HL-60 (cell line): ENCODE results near the gene CABP7.
A peak's percentile ranks its signal among the peaks of the same experiment; 100 is the strongest.

Experiments used
- DNase-seq, 2 experiments: peaks; one replicate each; pipeline ENCODE4 v3.0.0-alpha.2; 2010 to 2020; ENCODE audit warnings: low read depth in 1 of 2, low spot score in 1 of 2
- H3K27ac ChIP-seq: fragments of 250-450 bp; sonication (Bioruptor Pico); replicated peaks from 2 replicates; pipeline ENCODE4 v1.5.1; 2020; ENCODE audit warnings: mild to moderate bottlenecking, moderate library complexity
- H3K27me3 ChIP-seq: fragments of 250-450 bp; sonication (Bioruptor Pico); 2 replicates; pipeline ENCODE4 v1.5.1; 2021; ENCODE audit warnings: mild to moderate bottlenecking, moderate library complexity; ENCODE audit not compliant: insufficient read depth, poor library complexity, severe bottlenecking
- H3K4me3 ChIP-seq: replicated peaks from 2 replicates; pipeline ENCODE4 v1.5.1; 2011; ENCODE audit warnings: mild to moderate bottlenecking, control low read depth, low read length; ENCODE audit not compliant: insufficient read depth
- GABPA ChIP-seq: IDR thresholded peaks from 2 replicates; pipeline ENCODE4 v1.6.1; 2012; ENCODE audit warnings: low read depth
- POLR2AphosphoS5 ChIP-seq: IDR thresholded peaks from 2 replicates; pipeline ENCODE4 v1.6.1; 2012; ENCODE audit warnings: low read depth
- SPI1 ChIP-seq: IDR thresholded peaks from 2 replicates; pipeline ENCODE4 v1.6.1; 2012; ENCODE audit warnings: low read depth, mild to moderate bottlenecking, borderline replicate concordance
- TF ChIP-seq, protein P1 (sequence below): IDR thresholded peaks from one replicate; pipeline ENCODE4 v1.5.1; 2011; ENCODE audit warnings: low read length, control low read depth, inconsistent platforms; ENCODE audit not compliant: insufficient read depth
- TF ChIP-seq, protein P2 (sequence below): IDR thresholded peaks from 2 replicates; pipeline ENCODE4 v1.6.1; 2012; ENCODE audit warnings: low read depth; ENCODE audit not compliant: insufficient replicate concordance

The CABP7 gene

DNA sequence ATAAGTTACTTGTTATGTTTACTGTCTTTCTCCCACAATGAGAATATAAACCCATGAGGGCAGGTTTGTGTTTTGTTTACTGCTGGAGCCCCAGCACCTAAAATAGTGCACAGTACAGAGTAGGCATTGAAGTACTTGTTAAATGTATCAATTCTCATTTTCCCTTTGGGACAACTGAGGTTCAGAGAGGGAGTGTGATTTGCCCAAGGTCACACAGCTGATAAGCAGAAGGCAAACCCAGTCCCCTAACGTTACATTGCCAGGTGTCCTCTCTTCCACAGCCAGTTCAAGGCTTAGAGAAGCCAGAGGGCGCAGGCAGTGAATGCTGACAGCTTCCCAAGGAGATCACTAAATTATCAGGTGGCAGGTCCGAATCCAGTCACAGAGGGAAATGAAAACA is 30.2 kb downstream of the CABP7 start:
- Histone ChIP-seq H3K4me3 (no peak overlapping the region), H3K27ac (peak overlapping the region; percentile 88), H3K27me3 (no peaks in the 10 kb centered on the region)
- TF ChIP-seq GABPA, result no peak
- no peak for TF ChIP-seq SPI1
- TF ChIP-seq, protein P1, sequence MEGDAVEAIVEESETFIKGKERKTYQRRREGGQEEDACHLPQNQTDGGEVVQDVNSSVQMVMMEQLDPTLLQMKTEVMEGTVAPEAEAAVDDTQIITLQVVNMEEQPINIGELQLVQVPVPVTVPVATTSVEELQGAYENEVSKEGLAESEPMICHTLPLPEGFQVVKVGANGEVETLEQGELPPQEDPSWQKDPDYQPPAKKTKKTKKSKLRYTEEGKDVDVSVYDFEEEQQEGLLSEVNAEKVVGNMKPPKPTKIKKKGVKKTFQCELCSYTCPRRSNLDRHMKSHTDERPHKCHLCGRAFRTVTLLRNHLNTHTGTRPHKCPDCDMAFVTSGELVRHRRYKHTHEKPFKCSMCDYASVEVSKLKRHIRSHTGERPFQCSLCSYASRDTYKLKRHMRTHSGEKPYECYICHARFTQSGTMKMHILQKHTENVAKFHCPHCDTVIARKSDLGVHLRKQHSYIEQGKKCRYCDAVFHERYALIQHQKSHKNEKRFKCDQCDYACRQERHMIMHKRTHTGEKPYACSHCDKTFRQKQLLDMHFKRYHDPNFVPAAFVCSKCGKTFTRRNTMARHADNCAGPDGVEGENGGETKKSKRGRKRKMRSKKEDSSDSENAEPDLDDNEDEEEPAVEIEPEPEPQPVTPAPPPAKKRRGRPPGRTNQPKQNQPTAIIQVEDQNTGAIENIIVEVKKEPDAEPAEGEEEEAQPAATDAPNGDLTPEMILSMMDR, result no peak
- TF ChIP-seq, protein P2, sequence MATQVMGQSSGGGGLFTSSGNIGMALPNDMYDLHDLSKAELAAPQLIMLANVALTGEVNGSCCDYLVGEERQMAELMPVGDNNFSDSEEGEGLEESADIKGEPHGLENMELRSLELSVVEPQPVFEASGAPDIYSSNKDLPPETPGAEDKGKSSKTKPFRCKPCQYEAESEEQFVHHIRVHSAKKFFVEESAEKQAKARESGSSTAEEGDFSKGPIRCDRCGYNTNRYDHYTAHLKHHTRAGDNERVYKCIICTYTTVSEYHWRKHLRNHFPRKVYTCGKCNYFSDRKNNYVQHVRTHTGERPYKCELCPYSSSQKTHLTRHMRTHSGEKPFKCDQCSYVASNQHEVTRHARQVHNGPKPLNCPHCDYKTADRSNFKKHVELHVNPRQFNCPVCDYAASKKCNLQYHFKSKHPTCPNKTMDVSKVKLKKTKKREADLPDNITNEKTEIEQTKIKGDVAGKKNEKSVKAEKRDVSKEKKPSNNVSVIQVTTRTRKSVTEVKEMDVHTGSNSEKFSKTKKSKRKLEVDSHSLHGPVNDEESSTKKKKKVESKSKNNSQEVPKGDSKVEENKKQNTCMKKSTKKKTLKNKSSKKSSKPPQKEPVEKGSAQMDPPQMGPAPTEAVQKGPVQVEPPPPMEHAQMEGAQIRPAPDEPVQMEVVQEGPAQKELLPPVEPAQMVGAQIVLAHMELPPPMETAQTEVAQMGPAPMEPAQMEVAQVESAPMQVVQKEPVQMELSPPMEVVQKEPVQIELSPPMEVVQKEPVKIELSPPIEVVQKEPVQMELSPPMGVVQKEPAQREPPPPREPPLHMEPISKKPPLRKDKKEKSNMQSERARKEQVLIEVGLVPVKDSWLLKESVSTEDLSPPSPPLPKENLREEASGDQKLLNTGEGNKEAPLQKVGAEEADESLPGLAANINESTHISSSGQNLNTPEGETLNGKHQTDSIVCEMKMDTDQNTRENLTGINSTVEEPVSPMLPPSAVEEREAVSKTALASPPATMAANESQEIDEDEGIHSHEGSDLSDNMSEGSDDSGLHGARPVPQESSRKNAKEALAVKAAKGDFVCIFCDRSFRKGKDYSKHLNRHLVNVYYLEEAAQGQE, result no peak
- no peak for DNase-seq

DNA sequence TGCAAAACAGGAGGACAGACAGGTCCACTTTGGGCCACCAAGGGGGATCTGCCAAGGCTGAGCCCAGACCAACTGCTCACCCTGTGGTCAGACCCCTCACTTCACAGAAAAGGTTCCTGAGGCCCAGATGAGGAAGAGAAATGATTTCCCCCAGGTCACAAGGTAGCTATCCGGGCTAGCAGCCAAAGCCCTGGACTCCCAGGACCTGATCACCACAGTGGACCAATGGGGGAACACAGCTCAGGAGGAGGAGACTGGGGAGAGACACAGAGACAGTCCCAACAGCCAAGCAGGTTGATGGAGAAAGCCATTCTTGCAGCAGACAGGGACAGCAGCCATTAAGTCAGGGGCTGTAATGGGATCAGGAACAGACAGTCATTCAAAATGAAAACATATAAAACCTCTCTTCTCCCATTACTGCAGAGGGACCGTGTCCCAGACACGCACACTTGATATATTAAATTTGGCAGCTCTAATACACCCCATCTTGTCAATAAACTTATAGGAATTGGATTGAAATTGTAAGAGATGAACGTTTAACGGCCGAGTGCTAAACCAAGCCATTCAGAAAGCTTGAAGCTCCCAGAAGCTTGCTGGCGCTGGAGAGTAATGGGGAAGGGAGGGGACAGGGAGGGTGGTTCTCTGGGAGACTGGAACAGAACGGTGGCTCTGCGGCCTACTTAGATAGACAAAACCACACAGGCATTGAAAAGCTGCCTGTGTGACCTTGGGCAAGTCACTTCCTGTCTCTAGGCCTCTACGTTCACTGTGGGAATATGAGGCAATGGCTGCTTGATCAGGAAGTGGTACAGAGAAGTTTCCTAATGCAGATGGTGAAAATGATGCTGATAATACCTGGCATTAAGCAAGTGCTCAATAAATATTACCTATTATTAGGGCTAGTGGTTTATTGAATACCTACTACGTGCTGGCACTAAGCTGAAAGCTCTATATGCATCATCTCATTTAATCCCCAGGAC is 31.0 kb downstream of the CABP7 start:
- TF ChIP-seq POLR2AphosphoS5 (peak; percentile 82), SPI1 (peak; percentile 92), GABPA (peak; percentile 48; the same call in 1 of the 2 replicates)
- TF ChIP-seq, protein P2, result no peak
- TF ChIP-seq, protein P1, result no peak
- H3K27me3 ChIP-seq, result no peaks in the 10 kb centered on the region
- no peak overlapping the region for H3K4me3 ChIP-seq
- DNase-seq, result peak; percentile 92 to 97
- H3K27ac ChIP-seq, result peak overlapping the region; percentile 88

DNA sequence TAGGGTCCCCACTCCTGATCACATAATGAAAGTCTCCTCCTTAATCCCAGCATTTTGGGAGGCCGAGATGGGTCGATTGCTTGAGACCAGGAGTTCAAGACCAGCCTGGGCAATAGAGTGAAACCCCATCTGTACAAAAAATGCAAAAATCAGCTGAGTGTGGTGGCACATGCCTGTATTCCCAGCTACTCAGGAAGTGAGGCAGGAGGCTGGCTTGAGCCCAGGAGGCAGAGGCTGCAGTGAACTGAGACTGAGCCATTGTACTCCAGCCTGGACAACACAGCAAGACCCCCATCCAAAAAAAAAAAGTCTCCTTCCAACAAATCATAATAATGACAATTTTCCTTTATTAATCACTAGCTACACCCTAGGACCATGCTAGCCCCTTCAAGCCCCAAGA is 31.9 kb downstream of the CABP7 start:
- DNase-seq, result no peak
- H3K4me3 ChIP-seq, result no peak overlapping the region
- no peaks in the 10 kb centered on the region for H3K27me3 ChIP-seq
- H3K27ac ChIP-seq, result peak overlapping the region; percentile 88
- TF ChIP-seq GABPA (no peak), SPI1 (no peak)

DNA sequence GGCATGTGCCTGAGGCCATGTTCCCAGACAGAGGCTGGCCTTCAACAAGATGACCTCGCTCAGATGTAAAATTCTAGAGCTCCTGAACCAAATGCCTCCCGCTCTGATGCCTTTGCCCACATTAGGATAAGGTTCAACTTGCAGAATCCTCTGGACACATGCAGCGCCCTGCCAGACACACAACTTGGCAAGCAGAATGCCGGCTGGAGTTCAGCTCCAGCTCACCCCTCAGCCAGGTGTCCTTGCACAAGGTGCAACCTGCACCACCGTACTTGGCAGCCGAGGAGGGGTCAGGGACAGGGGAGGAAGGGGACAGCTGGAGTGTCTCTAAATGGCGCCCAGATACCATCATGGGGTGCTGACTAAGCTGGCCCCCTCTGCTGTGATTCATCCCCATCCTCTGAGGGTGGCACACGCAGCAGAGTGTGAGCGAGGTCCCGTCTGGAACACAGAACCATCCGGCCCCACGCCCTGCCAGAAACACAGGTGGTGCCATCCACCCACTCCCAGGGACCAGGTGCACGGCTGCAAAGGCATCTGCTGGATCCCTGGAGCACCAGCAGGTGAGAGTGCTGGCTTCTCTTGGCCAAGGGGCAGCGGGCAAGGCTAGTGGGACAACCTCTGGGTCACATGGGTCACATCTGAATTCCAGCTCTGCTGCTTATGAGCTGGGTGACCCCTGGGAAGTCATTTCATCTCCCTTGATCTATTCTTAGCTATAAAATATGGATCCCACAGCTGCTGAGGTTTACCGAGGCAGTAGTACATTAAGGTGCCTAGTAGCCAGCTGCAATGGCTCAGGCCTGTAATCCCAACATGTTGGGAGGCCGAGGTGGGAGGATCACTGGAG is 34.2 kb downstream of the CABP7 start:
- Histone ChIP-seq H3K27ac (no peak overlapping the region), H3K27me3 (no peaks in the 10 kb centered on the region), H3K4me3 (no peak overlapping the region)
- TF ChIP-seq SPI1 (no peak), POLR2AphosphoS5 (no peak), GABPA (no peak)
- TF ChIP-seq, protein P1, result no peak
- TF ChIP-seq, protein P2, result no peak
- no peak for DNase-seq
